ENCODE data around the gene IFI30. TPM values are rescaled to one million over a fixed set of nuclear protein-coding genes. Genes with fewer than 3 reads are reported as not detected.
"Not testable (repeated sequence)": the region's sequence is repeated elsewhere in the genome, so short reads cannot be mapped to it uniquely, and the experiment has no call there.

IFI30 gene
- total RNA-seq, 1 donor from 2014 or later: 0.76 TPM

- Mint-ChIP-seq H3K27me3 (ENCODE audit: unreplicated experiment) (peaks cover 4% of the 10 kb centered on the region), H3K27ac (ENCODE audit: unreplicated experiment) (no peak overlapping the region), H3K36me3 (ENCODE audit: unreplicated experiment) (no peaks in the 10 kb centered on the region), H3K9me3 (ENCODE audit: unreplicated experiment) (peaks cover 4% of the 10 kb centered on the region), H3K4me1 (ENCODE audit: low read depth, unreplicated experiment) (peaks cover 13% of the 10 kb centered on the region), H3K4me3 (ENCODE audit: unreplicated experiment) (no peak overlapping the region)
- no peak for TF ChIP-seq CTCF (IDR thresholded peaks at IDR 0.05; ENCODE audit: partially characterized antibody, unreplicated experiment)
- no peak for DNase-seq
Observed at GRCh38 chr19:18156268-18156667, 17.3 kb upstream of the IFI30 start.

GRCh38 chr19:18156841-18157464 lies 16.7 kb upstream of the IFI30 start:
- Mint-ChIP-seq H3K4me1 (ENCODE audit: low read depth, unreplicated experiment) (peaks cover 17% of the 10 kb centered on the region), H3K4me3 (ENCODE audit: unreplicated experiment) (no peak overlapping the region), H3K27me3 (ENCODE audit: unreplicated experiment) (peaks cover 4% of the 10 kb centered on the region), H3K9me3 (ENCODE audit: unreplicated experiment) (peaks cover 4% of the 10 kb centered on the region), H3K36me3 (ENCODE audit: unreplicated experiment) (no peaks in the 10 kb centered on the region), H3K27ac (ENCODE audit: unreplicated experiment) (no peak overlapping the region)
- no peak for TF ChIP-seq CTCF (IDR thresholded peaks at IDR 0.05; ENCODE audit: partially characterized antibody, unreplicated experiment)
- no peak for DNase-seq

GRCh38 chr19:18157465-18158063 lies 16.0 kb upstream of the IFI30 start:
- peaks cover 15% of the 10 kb centered on the region for H3K4me1 Mint-ChIP-seq (ENCODE audit: low read depth, unreplicated experiment)
- peaks cover 2% of the 10 kb centered on the region for H3K9me3 Mint-ChIP-seq (ENCODE audit: unreplicated experiment)
- peak; percentile 56 for DNase-seq
- no peak for TF ChIP-seq CTCF (IDR thresholded peaks at IDR 0.05; ENCODE audit: partially characterized antibody, unreplicated experiment)
- peaks cover 3% of the 10 kb centered on the region for H3K27me3 Mint-ChIP-seq (ENCODE audit: unreplicated experiment)
- H3K4me3 Mint-ChIP-seq (ENCODE audit: unreplicated experiment): no peak overlapping the region
- no peak overlapping the region for H3K27ac Mint-ChIP-seq (ENCODE audit: unreplicated experiment)
- H3K36me3 Mint-ChIP-seq (ENCODE audit: unreplicated experiment): no peaks in the 10 kb centered on the region

GRCh38 chr19:18158467-18158866 lies 15.1 kb upstream of the IFI30 start:
- H3K4me1 Mint-ChIP-seq (ENCODE audit: low read depth, unreplicated experiment): peaks cover 15% of the 10 kb centered on the region
- H3K4me3 Mint-ChIP-seq (ENCODE audit: unreplicated experiment): no peak overlapping the region
- no peaks in the 10 kb centered on the region for H3K36me3 Mint-ChIP-seq (ENCODE audit: unreplicated experiment)
- TF ChIP-seq CTCF (IDR thresholded peaks at IDR 0.05; ENCODE audit: partially characterized antibody, unreplicated experiment): no peak
- no peak overlapping the region for H3K27ac Mint-ChIP-seq (ENCODE audit: unreplicated experiment)
- no peak for DNase-seq
- peaks cover 2% of the 10 kb centered on the region for H3K9me3 Mint-ChIP-seq (ENCODE audit: unreplicated experiment)
- H3K27me3 Mint-ChIP-seq (ENCODE audit: unreplicated experiment): peaks cover 2% of the 10 kb centered on the region

GRCh38 chr19:18159059-18159616 lies 14.5 kb upstream of the IFI30 start:
- not testable (repeated sequence) for DNase-seq; H3K27me3 Mint-ChIP-seq (ENCODE audit: unreplicated experiment); H3K27ac Mint-ChIP-seq (ENCODE audit: unreplicated experiment); H3K36me3 Mint-ChIP-seq (ENCODE audit: unreplicated experiment); H3K4me3 Mint-ChIP-seq (ENCODE audit: unreplicated experiment); H3K9me3 Mint-ChIP-seq (ENCODE audit: unreplicated experiment)
- peaks cover 11% of the 10 kb centered on the region for H3K4me1 Mint-ChIP-seq (ENCODE audit: low read depth, unreplicated experiment)

Measured in glutamatergic neuron (in vitro differentiated cells).